ENCODE results near the gene TMEM266.

TMEM266 gene

GRCh38 chr15:76070192-76070591, 10.4 kb downstream of the TMEM266 start:
- no peak for DNase-seq

- DNase-seq = no peak
Measured at GRCh38 chr15:76070921-76071635, 11.3 kb downstream of the TMEM266 start.

GRCh38 chr15:76071806-76072205, 12.0 kb downstream of the TMEM266 start:
- no peak for DNase-seq

GRCh38 chr15:76073554-76073953, 13.8 kb downstream of the TMEM266 start:
- no peak for DNase-seq

DNA sequence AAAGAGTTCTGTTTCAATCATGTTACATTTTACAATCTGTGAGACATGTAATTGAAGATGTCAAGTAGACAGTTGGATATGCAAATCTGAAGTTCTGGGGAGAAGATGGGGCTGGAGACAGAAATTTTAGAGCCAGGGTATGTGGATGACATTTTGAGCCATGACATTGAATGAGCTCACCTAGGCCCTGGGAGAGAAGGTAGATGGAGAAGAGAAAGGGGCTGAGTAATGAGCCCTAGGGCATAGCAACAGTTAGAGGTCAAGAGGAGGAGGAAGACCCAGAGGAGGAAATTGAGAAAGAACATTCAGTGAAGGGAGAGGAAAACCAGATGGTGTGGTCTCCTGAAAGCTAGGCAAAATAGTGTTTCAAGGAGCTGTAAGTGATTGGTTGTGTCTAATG, 15.3 kb downstream of the TMEM266 start:
- no peak for DNase-seq

GRCh38 chr15:76078285-76078877, 18.6 kb downstream of the TMEM266 start:
- DNase-seq = no peak

GRCh38 chr15:76084256-76084655, 24.5 kb downstream of the TMEM266 start:
- no peak for DNase-seq

- DNase-seq = no peak
Measured at GRCh38 chr15:76098685-76099084, 38.9 kb downstream of the TMEM266 start.

GRCh38 chr15:76099388-76099787, 39.6 kb downstream of the TMEM266 start:
- no peak for DNase-seq

DNA sequence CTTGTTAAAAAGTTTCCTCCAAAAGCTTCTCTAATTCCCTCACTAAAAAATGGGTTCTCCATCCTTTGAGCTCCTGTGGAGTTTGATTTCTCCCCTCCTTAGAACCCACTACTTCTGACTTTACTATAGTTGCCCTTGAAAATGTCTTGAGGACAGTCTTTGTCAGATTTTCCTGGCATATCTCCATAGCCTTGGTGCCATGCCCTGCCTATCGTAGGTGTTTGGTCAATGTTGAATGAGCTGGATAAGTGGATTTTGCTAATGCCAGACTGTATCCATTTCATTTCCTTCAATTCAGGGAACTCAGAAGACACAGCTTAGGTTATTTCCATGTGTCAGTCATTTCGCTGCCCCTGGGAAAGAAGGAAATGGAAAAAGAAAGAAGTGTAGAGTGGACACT, 40.6 kb downstream of the TMEM266 start:
- DNase-seq = no peak

DNA sequence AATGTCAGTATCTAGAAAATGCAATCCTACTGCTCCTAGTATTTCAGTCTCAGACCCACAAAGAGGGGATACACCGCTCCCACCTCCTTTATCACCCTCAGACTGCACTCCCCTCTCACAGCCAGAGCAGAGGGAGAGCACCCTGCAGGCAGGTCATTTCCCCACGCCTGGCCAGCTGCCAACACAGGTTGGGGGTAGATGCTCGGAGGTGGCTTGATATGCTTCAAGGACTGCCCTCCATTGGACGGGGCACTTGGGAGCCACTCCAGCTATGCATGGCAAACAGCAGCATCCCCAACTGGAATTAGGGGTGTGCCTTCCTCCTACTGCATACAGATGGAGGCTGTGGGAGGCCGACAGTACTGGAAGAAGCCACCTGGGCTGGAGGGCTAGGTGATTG, 41.9 kb downstream of the TMEM266 start:
- DNase-seq = no peak

- no peak for DNase-seq
Measured at GRCh38 chr15:76105391-76105790, 45.6 kb downstream of the TMEM266 start.

DNA sequence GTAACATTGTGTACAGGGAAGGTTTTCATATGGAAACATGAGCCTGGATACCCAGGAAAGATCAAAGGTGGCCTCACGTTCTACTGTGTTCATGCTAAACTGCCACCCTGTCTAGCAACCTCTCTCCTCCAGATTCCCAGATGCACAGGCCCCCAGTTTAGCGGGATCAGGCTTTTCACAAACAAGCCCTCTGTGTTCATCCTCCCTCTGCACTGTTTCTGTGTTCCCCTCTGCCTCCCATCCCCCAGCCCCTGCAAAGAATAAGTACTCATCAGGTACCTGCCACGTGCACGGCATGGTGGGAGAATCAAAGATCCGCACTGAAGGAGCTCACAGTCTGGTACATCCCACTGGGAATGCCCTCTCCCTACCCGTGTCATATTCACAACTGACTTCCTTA, 46.1 kb downstream of the TMEM266 start:
- no peak for DNase-seq

GRCh38 chr15:76107169-76107568, 47.4 kb downstream of the TMEM266 start:
- DNase-seq = no peak

DNA sequence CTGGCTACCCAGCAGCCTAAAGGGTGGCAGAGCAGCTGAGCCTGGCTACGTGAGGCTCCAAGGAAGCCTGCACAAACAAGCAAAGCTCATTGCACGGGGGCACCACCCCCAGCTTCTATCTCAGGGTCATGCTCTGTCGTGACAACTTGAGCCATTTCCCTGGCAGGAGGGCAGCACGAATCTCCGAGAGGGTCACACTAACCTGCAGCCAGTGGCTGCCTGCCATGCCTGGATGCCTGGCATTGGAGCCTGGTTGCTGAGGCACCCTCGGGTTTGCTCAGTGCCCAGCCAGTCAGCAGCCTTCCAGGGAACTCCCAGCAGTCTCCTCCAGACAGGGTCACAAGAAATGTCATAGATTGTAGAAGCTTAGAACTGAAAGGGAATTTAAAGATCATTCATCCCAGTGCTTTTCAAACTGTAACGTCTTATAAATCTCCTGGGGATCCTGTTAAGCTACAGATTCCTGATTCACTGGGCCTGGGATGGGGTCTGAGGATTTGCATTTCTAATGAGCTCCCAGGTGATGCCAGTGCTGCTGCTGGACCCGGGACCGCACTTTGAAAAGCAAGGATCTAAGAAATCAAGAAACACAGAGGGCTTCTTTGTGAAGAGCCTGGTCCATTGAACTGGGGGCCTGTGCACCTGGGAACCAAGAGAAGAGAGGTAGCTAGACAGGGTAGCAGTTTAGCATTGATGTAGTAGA, 48.4 kb downstream of the TMEM266 start:
- DNase-seq = no peak

- DNase-seq = no peak
Measured at GRCh38 chr15:76109046-76109445, 49.3 kb downstream of the TMEM266 start.

DNA sequence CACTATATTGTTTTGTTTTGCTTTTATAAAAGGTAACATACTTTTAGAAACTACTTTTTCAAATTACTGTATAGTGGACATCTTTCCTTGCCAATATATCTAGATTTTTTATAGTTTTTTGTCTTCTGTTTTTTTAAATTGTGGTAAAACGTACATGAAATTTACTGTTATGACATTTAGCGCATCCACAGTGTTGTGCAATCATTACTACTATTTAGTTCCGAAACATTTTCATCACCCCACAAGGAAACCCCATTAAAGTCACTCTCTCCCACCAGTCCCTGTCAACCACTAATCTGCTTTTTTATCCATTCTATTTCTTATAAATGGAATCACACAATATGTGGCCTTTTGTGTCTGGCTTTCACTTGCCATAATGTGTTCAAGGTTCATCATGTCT, 54.8 kb downstream of the TMEM266 start:
- no peak for DNase-seq

DNA sequence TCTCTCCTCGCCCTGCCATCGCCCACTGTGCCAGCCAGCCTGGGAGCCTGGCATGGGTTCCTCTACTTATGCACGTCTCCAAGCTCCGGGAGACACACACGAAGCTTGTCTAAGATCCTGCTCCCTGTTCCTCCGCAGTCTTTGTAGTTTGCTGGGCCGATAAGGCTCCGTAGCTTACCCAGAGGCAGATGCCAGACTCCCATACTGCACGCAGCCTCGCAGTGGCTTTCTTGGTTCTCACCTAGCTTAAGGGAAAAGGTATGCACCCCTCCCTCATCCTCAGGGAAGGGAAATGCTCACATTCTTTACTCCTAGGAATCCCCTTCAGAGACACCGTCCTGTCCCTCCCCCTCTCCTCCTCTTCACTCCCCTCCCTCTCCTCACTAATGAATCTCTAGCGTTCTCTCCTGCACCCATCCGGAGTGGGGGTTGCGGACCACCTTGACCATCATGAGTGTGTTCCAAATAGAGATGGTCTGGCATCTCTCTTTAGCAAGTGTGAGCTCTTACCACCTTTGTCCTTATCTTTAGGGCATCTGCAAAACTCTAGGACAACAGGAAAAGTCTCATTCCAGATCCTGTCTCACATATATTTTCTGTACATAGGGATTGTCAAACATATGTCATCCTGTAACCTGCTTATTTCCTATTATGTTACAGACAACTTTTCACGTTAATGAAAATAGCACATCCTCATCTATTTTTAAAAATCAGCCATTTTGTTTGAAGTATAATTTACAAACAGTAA, 56.5 kb downstream of the TMEM266 start:
- DNase-seq = no peak

DNA sequence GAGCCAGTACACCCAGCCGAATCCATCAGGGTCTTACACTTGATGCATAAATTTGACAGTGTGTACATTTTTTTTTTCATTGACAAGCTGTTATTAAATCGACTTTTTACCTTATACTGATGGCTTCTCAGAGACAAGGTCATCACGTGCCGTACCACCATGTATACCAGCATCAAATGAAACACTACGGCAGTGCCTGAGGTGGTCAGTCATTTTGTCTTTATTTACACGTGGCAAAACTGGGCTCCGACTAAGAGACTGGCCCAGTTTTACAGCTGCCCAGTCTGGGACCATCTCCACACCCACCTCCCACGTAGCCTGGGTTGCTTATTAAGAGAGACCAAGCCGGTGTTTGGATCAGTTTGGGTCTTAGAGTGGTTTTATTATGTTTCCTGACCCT, 57.4 kb downstream of the TMEM266 start:
- DNase-seq = no peak

- DNase-seq = no peak
Measured at GRCh38 chr15:76118767-76119166, 59.0 kb downstream of the TMEM266 start.

DNA sequence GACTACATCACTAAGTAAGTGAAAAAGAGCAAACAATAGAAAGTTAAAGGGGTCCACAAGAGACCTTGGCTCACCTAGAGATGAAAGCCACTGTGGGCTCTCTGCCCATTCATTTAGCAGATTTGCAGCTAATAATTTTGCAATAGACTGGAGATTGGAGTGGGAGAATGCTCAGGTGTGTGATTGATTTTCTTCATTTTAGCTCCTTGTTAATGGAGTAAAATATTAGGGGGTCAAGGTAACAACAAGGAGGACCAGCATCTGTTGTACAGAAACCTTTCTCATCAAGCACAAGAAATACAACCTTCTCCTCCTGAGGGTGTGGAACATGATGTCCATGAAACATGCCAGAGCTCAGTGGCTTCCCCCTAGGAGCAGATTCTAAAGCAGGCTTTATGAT, 63.2 kb downstream of the TMEM266 start:
- no peak for DNase-seq

DNA sequence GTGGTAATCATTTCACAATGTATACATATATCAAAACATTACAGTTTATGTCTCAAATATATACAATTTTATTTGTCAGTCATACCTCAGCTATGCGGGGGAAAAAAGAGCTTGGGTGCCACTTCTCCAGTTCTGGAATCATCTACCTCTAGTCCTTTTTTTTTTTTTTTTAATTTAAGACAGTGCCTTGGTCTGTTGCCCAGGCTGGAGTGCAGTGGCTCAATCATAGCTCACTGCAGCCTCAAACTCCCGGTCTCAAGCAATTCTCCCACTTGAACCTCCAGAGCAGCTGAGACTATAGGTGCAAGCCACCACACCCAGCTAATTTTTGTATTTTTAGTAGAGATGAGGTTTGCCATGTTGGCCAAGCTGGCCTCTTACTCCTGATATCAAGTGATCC, 67.4 kb downstream of the TMEM266 start:
- no peak for DNase-seq

GRCh38 chr15:76127880-76128279, 68.1 kb downstream of the TMEM266 start:
- no peak for DNase-seq

DNA sequence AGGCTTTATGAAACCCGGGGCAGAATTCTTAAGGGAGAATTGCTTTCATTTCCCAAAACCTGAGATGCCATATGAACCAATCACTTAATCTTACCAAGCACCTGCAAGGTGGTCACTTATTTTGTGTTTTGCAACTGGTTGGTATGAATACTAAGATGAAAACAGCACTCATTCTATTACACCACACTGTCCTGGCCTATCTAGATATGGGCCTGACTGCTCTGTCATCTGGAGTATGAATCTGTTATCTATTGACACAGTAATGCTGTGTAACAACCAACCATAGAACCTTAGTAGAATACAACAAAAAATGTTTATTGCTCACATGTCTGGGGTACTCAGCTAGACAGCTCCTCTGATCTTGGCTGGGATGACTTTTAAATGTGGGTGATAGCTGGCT, 74.8 kb downstream of the TMEM266 start:
- no peak for DNase-seq

All from activated CD4-positive, alpha-beta T cell treated with anti-CD3 and anti-CD28 coated beads for 48 hours (primary cell).